PC-9 (cell line): ENCODE data around the gene NINJ2. TPM values are rescaled to one million over a fixed set of nuclear protein-coding genes. Genes with fewer than 3 reads are reported as not detected.
A peak's percentile ranks its signal among the peaks of the same experiment; 100 is the strongest.

ENCODE experiments used
- BruUV-seq: library from RNA; stranded (reverse); fragments of 400-500 nt; replicated peaks from 2 replicates; lab custom pipeline; 2021; lab: Mats Ljungman, UMichigan
- CTCF ChIA-PET: fragments of 300-600 bp; sonication (Branson Sonifier 250); formaldehyde crosslinking; loops from one replicate; lab custom pipeline; 2022; ENCODE audit warnings: antibody characterized with exemption; lab: Charles Lee
- POLR2A ChIA-PET: fragments of 300-600 bp; sonication (Branson Sonifier 250); formaldehyde crosslinking; loops from one replicate; lab custom pipeline; 2022; ENCODE audit warnings: antibody characterized with exemption; ENCODE audit not compliant: unreplicated experiment; lab: Charles Lee
- DNase-seq, 2 experiments: peaks; one replicate each; pipeline versions ENCODE4 v3.0.0 to v3.0.0-alpha.2; 2015 to 2022; ENCODE audit warnings: mixed read lengths in 1 of 2
- H2AFZ ChIP-seq: fragments of 200-600 bp; sonication (generic); 2 replicates; pipeline ENCODE4 v1.8.1; 2017; ENCODE audit warnings: antibody characterized with exemption
- H3F3A ChIP-seq: fragments of 200-600 bp; sonication (generic); 2 replicates; pipeline ENCODE4 v1.8.1; 2017; ENCODE audit warnings: antibody characterized with exemption, mild to moderate bottlenecking, low read depth; ENCODE audit not compliant: insufficient read depth
- H3K27ac ChIP-seq: fragments of 200-600 bp; sonication (generic); 2 replicates; pipeline ENCODE4 v1.6.1; 2016; ENCODE audit warnings: mixed run types
- H3K27me3 ChIP-seq: fragments of 200-600 bp; sonication (generic); 2 replicates; pipeline ENCODE4 v1.6.1; 2016; ENCODE audit warnings: low read depth, mixed run types; ENCODE audit not compliant: insufficient read depth
- H3K36me3 ChIP-seq: fragments of 200-600 bp; sonication (generic); 2 replicates; pipeline ENCODE4 v1.6.1; 2016; ENCODE audit warnings: low read depth, mixed run types
- H3K4me1 ChIP-seq: fragments of 200-600 bp; sonication (generic); replicated peaks from 2 replicates; pipeline ENCODE4 v1.6.1; 2016; ENCODE audit warnings: mixed run types; ENCODE audit not compliant: insufficient read depth
- H3K4me2 ChIP-seq: fragments of 200-600 bp; sonication (generic); 2 replicates; pipeline ENCODE4 v1.6.1; 2017; ENCODE audit warnings: mixed run types
- H3K4me3 ChIP-seq: fragments of 200-600 bp; sonication (generic); 2 replicates; pipeline ENCODE4 v1.6.1; 2016; ENCODE audit warnings: mixed run types
- H3K79me2 ChIP-seq: fragments of 200-600 bp; sonication (generic); 2 replicates; pipeline ENCODE4 v1.6.1; 2017; ENCODE audit warnings: low read depth, mixed run types
- H3K9me2 ChIP-seq: fragments of 200-600 bp; sonication (generic); 2 replicates; pipeline ENCODE4 v1.8.1; 2017; ENCODE audit warnings: mild to moderate bottlenecking; ENCODE audit not compliant: insufficient read depth
- H3K9me3 ChIP-seq: fragments of 200-600 bp; sonication (generic); 2 replicates; pipeline ENCODE4 v1.8.1; 2016; ENCODE audit warnings: low read depth; ENCODE audit not compliant: insufficient read depth
- H4K20me1 ChIP-seq: fragments of 200-600 bp; sonication (generic); 2 replicates; pipeline ENCODE4 v1.8.1; 2017; ENCODE audit not compliant: insufficient read depth
- CTCF ChIP-seq: fragments of 200-600 bp; sonication (generic); conservative IDR thresholded peaks from 2 replicates; pipeline ENCODE4 v1.6.1; 2017; ENCODE audit warnings: mixed run types, antibody characterized with exemption, mild to moderate bottlenecking, moderate library complexity
- EZH2 ChIP-seq: fragments of 200-600 bp; sonication (generic); IDR thresholded peaks from 2 replicates; pipeline ENCODE4 v1.8.0; 2017; ENCODE audit warnings: antibody characterized with exemption, low read depth
- intact Hi-C: fragments of 100-400 bp; cut with micrococcal nuclease; formaldehyde crosslinking; loops from one replicate; pipeline ENCODE4 v1.10.0; 2022; ENCODE audit not compliant: unreplicated experiment
- total RNA-seq: library from RNA; stranded (reverse); gene quantifications from 2 replicates; pipeline ENCODE4 v1.2.3, GENCODE V29; 2021

NINJ2 gene
- total RNA-seq, 1 experiment from 2014 or later: 19.3 TPM

- intact Hi-C loops: no loop called here
- Histone ChIP-seq H3K36me3 (no peaks in the 10 kb centered on the region), H3F3A (peaks cover 6% of the 10 kb centered on the region; the same call in 1 of the 2 replicates), H3K9me3 (no peaks in the 10 kb centered on the region), H3K79me2 (no peaks in the 10 kb centered on the region), H3K4me3 (no peak overlapping the region), H3K27me3 (no peaks in the 10 kb centered on the region), H3K9me2 (no peaks in the 10 kb centered on the region), H3K27ac (no peak overlapping the region), H3K4me2 (no peak overlapping the region), H2AFZ (no peak overlapping the region), H4K20me1 (no peaks in the 10 kb centered on the region), H3K4me1 (no peaks in the 10 kb centered on the region)
- no peak for TF ChIP-seq CTCF
- TF ChIP-seq EZH2: no peak
- ChIA-PET CTCF (no interaction called here), POLR2A (no interaction called here)
- DNase-seq: peak in 1 of 2 experiments; percentile 24
- no TSS peak for BruUV-seq
Measured at GRCh38 chr12:586318-587071, 76.8 kb downstream of the NINJ2 start.

- ChIA-PET CTCF (no interaction called here), POLR2A (no interaction called here)
- H3F3A ChIP-seq: peaks cover 6% of the 10 kb centered on the region; the same call in 1 of the 2 replicates
- no peak for DNase-seq
- H3K9me3 ChIP-seq: no peaks in the 10 kb centered on the region
- H3K27me3 ChIP-seq: no peaks in the 10 kb centered on the region
- no TSS peak for BruUV-seq
- no peak for TF ChIP-seq CTCF
- no peak for TF ChIP-seq EZH2
- no peaks in the 10 kb centered on the region for H3K4me1 ChIP-seq
- H3K36me3 ChIP-seq: no peaks in the 10 kb centered on the region
- no peak overlapping the region for H3K27ac ChIP-seq
- no peak overlapping the region for H3K4me3 ChIP-seq
- intact Hi-C loops: no loop called here
- no peaks in the 10 kb centered on the region for H3K79me2 ChIP-seq
- no peak overlapping the region for H2AFZ ChIP-seq
- no peaks in the 10 kb centered on the region for H4K20me1 ChIP-seq
- H3K4me2 ChIP-seq: no peak overlapping the region
- no peaks in the 10 kb centered on the region for H3K9me2 ChIP-seq
Measured at GRCh38 chr12:585062-586061, 77.9 kb downstream of the NINJ2 start.

- Histone ChIP-seq H3K4me1 (peaks cover 7% of the 10 kb centered on the region), H3K9me3 (no peaks in the 10 kb centered on the region), H4K20me1 (no peaks in the 10 kb centered on the region), H3K27ac (no peak overlapping the region), H3K4me3 (no peak overlapping the region), H3K79me2 (no peaks in the 10 kb centered on the region), H2AFZ (no peak overlapping the region), H3F3A (peaks cover 10% of the 10 kb centered on the region; the same call in 1 of the 2 replicates), H3K36me3 (no peaks in the 10 kb centered on the region), H3K9me2 (no peaks in the 10 kb centered on the region), H3K4me2 (no peak overlapping the region), H3K27me3 (no peaks in the 10 kb centered on the region)
- TF ChIP-seq EZH2: no peak
- no peak for TF ChIP-seq CTCF
- intact Hi-C loops: no loop called here
- ChIA-PET POLR2A (no interaction called here), CTCF (no interaction called here)
- BruUV-seq: no TSS peak
- peak in 1 of 2 experiments; percentile 10 for DNase-seq
Measured at GRCh38 chr12:583251-583869, 79.9 kb downstream of the NINJ2 start.
